WTC11 (cell line): Measurements from ENCODE around the gene ELP2. TPM values are rescaled to one million over a fixed set of nuclear protein-coding genes. Genes with fewer than 3 reads are reported as not detected.

ENCODE experiments used
- ATAC-seq: fragments of 200-7000 bp; cut with Tn5 transposase; 2 replicates; pipeline ENCODE4 v1.10.0; 2021; ENCODE audit warnings: mild to moderate bottlenecking, moderate library complexity
- CTCF ChIA-PET: fragments of 300-600 bp; sonication (Branson Sonifier 250); formaldehyde crosslinking; loops from one replicate; lab custom pipeline; 2021; ENCODE audit warnings: antibody characterized with exemption; lab: Charles Lee
- POLR2A ChIA-PET: fragments of 350-600 bp; sonication (Branson Sonifier 250); formaldehyde crosslinking; loops from one replicate; lab custom pipeline; 2021; ENCODE audit warnings: antibody characterized with exemption; lab: Charles Lee
- DNase-seq: peaks from one replicate; pipeline ENCODE4 v3.0.0; 2021; ENCODE audit warnings: low spot score
- H3K27ac Mint-ChIP-seq: 2 replicates; pipeline ENCODE4 v1.8.0; 2021; ENCODE audit warnings: mixed read lengths
- H3K27me3 Mint-ChIP-seq: 2 replicates; pipeline ENCODE4 v1.8.0; 2021; ENCODE audit warnings: low read depth, mild to moderate bottlenecking, moderate library complexity, mixed read lengths
- H3K36me3 Mint-ChIP-seq: 2 replicates; pipeline ENCODE4 v1.8.0; 2021; ENCODE audit warnings: mixed read lengths
- H3K4me1 Mint-ChIP-seq: 2 replicates; pipeline ENCODE4 v1.8.0; 2022; ENCODE audit warnings: mixed read lengths
- H3K4me3 Mint-ChIP-seq: 2 replicates; pipeline ENCODE4 v1.8.0; 2021; ENCODE audit warnings: mild to moderate bottlenecking, moderate library complexity, mixed read lengths
- H3K9me3 Mint-ChIP-seq: 2 replicates; pipeline ENCODE4 v1.8.0; 2021; ENCODE audit warnings: mixed read lengths
- ELF4 ChIP-seq: sonication (generic); formaldehyde crosslinking; IDR thresholded peaks from 2 replicates; pipeline ENCODE4 v1.8.1; 2022; ENCODE audit warnings: low read depth, mild to moderate bottlenecking, moderate library complexity, missing genetic modification reagents
- FOXK1 ChIP-seq: sonication (generic); formaldehyde crosslinking; IDR thresholded peaks from 2 replicates; pipeline ENCODE4 v1.8.0; 2022; ENCODE audit warnings: mild to moderate bottlenecking, moderate library complexity, missing genetic modification reagents
- IRF2 ChIP-seq: sonication (generic); formaldehyde crosslinking; IDR thresholded peaks from 2 replicates; pipeline ENCODE4 v1.8.0; 2022; ENCODE audit warnings: low read depth, missing genetic modification reagents, borderline replicate concordance
- JUN ChIP-seq: sonication (generic); formaldehyde crosslinking; IDR thresholded peaks from 2 replicates; pipeline ENCODE4 v1.8.0; 2023; ENCODE audit warnings: mild to moderate bottlenecking, missing genetic modification reagents
- NFYB ChIP-seq: sonication (generic); formaldehyde crosslinking; conservative IDR thresholded peaks from 2 replicates; pipeline ENCODE4 v1.8.0; 2022; ENCODE audit warnings: low read depth, missing genetic modification reagents
- NR1H2 ChIP-seq: sonication (generic); formaldehyde crosslinking; IDR thresholded peaks from 2 replicates; pipeline ENCODE4 v1.9.0; 2021; ENCODE audit warnings: mild to moderate bottlenecking, moderate library complexity, missing genetic modification reagents
- NR3C1 ChIP-seq: sonication (generic); formaldehyde crosslinking; conservative IDR thresholded peaks from 2 replicates; pipeline ENCODE4 v1.8.1; 2023; ENCODE audit warnings: low read depth, mild to moderate bottlenecking, missing genetic modification reagents
- RORB ChIP-seq: fragments of 250-450 bp; sonication (Bioruptor Pico); IDR thresholded peaks from 2 replicates; pipeline ENCODE4 v1.9.0; 2021; ENCODE audit warnings: mild to moderate bottlenecking
- TP53 ChIP-seq: sonication (generic); formaldehyde crosslinking; IDR thresholded peaks from 2 replicates; pipeline ENCODE4 v1.8.1; 2023; ENCODE audit warnings: mild to moderate bottlenecking, missing genetic modification reagents
- ZBTB21 ChIP-seq: sonication (generic); formaldehyde crosslinking; IDR thresholded peaks from 2 replicates; pipeline ENCODE4 v1.8.1; 2023; ENCODE audit warnings: mild to moderate bottlenecking, missing genetic modification reagents, borderline replicate concordance
- ZNF121 ChIP-seq: sonication (generic); formaldehyde crosslinking; IDR thresholded peaks from 2 replicates; pipeline ENCODE4 v1.8.0; 2023; ENCODE audit warnings: missing genetic modification reagents
- ZNF416 ChIP-seq: fragments of 250-450 bp; sonication (Bioruptor Pico); IDR thresholded peaks from 2 replicates; pipeline ENCODE4 v1.9.0; 2021; ENCODE audit warnings: mild to moderate bottlenecking, inconsistent platforms
- ZNF423 ChIP-seq: fragments of 250-450 bp; sonication (Bioruptor Pico); IDR thresholded peaks from 2 replicates; pipeline ENCODE4 v2.1.2; 2022; ENCODE audit warnings: mild to moderate bottlenecking, moderate library complexity
- total RNA-seq: library from RNA; stranded (reverse); gene quantifications from 3 replicates; pipeline ENCODE4 v1.2.3, GENCODE V29; 2021
- TF ChIP-seq, protein P1 (sequence below): sonication (generic); formaldehyde crosslinking; IDR thresholded peaks from 2 replicates; pipeline ENCODE4 v1.8.1; 2023; ENCODE audit warnings: mild to moderate bottlenecking, missing genetic modification reagents
- TF ChIP-seq, protein P2 (sequence below): sonication (generic); formaldehyde crosslinking; IDR thresholded peaks from 2 replicates; pipeline ENCODE4 v1.8.0; 2023; ENCODE audit warnings: missing genetic modification reagents
- TF ChIP-seq, protein P3 (sequence below): sonication (generic); formaldehyde crosslinking; conservative IDR thresholded peaks from 2 replicates; pipeline ENCODE4 v1.8.1; 2022; ENCODE audit warnings: mild to moderate bottlenecking, missing genetic modification reagents
- TF ChIP-seq, protein P4 (sequence below): sonication (generic); formaldehyde crosslinking; IDR thresholded peaks from 2 replicates; pipeline ENCODE4 v1.8.1; 2022; ENCODE audit warnings: missing genetic modification reagents, borderline replicate concordance
- TF ChIP-seq, protein P5 (sequence below): sonication (generic); formaldehyde crosslinking; IDR thresholded peaks from 2 replicates; pipeline ENCODE4 v1.8.1; 2023; ENCODE audit warnings: mild to moderate bottlenecking, missing genetic modification reagents
- TF ChIP-seq, protein P6 (sequence below): fragments of 250-450 bp; sonication (Bioruptor Pico); IDR thresholded peaks from 2 replicates; pipeline ENCODE4 v1.8.0; 2021; ENCODE audit warnings: mild to moderate bottlenecking
- TF ChIP-seq, protein P7 (sequence below): fragments of 250-450 bp; sonication (Bioruptor Pico); IDR thresholded peaks from 2 replicates; pipeline ENCODE4 v1.9.0; 2021; ENCODE audit warnings: mild to moderate bottlenecking, borderline replicate concordance

ELP2 gene
- total RNA-seq, 1 experiment from 2014 or later = 141 TPM

DNA sequence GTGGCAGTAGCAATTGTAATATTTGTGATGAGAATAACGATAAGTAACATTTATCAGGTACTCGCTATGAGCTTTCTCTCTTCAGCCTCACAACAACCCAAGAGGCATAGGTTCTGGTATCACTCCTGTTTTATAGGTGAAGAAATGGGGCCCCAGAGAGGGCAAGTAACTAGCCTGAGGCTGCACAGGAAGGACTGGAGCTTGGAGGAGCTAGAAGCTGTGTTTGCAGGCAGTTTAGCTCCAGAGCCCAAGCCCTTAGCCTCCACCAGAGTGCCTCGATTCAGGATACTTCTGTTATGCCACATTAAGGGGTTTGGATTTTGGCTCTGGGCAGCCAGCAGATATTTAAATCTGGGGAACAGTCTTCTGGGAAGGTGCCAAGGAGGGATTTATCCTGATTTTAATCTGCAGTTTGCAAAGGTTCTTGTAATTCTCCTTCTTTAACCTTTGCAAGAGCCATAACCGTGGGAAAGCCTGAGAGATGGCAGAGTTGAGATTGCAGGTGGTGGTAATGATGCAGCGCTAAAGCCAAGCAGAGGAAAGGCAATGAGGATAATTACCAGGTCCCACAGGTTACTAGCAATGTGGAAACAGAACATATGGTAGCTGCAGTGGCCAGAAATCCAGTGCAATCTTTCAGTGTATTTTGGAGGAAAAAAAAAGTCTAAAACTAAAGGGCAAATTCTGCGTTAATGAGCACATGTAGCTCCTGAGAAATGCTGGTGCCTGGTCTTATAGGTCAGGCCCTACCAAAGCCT lies 66.7 kb downstream of the ELP2 start:
- ATAC-seq (no peak), DNase-seq (no peak)
- Mint-ChIP-seq H3K4me3 (no peak overlapping the region), H3K4me1 (no peaks in the 10 kb centered on the region), H3K9me3 (no peaks in the 10 kb centered on the region), H3K27ac (no peak overlapping the region), H3K27me3 (no peaks in the 10 kb centered on the region), H3K36me3 (peaks cover 5% of the 10 kb centered on the region; the same call in 1 of the 2 replicates)
- POLR2A ChIA-PET = interaction anchor here (0.9 to 2.2 kb wide), 2 partner anchors 8 to 13 kb away, joined by 3 to 5 read pairs; no protein-coding TSS in a partner anchor
- TF ChIP-seq NR1H2 (CRISPR knock-in tag) (no peak), IRF2 (CRISPR knock-in tag) (no peak), RORB (no peak), JUN (CRISPR knock-in tag) (no peak), ZNF423 (CRISPR knock-in tag) (no peak)
- CTCF ChIA-PET = interaction anchor here (0.8 to 3.0 kb wide), 4 partner anchors 8 to 88 kb away, joined by 3 to 17 read pairs (median 5); no protein-coding TSS in a partner anchor

DNA sequence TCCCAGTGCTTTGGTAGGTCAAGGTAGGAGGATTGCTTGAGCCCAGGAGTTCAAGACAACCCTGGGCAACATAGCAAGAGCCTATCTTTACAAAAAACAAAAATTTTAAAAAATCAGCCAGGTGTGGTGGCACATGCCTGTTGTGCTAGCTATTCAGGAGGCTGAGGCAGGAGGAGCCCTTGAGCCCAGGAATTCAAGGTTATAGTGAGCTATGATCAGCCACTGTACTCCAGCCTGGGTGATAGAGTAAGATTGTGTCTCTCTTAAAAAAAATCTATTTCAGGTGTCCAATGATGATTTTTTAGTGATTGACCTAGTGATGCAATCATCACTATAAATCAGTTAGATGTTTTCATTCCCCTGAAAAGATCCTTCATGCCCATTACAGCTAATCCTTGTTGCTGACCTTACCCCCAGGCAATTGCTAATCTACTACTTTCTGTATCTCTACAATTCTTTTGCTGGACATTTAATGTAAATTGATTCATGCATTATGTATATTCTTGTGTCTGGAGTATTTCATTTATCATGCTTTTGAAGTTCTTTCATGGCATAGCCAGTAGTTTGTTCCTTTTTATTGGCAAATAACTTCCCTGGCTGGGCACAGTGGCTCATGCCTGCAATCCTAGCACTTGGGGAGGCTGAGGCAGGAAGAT lies 67.9 kb downstream of the ELP2 start:
- H3K9me3 Mint-ChIP-seq = no peaks in the 10 kb centered on the region
- no peaks in the 10 kb centered on the region for H3K4me1 Mint-ChIP-seq
- no peak; the same call in 1 of the 2 replicates for ATAC-seq
- ChIA-PET POLR2A (interaction anchor here (2.2 kb wide), 1 partner anchor 9 kb away, joined by 5 read pairs; no protein-coding TSS in a partner anchor), CTCF (interaction anchor here (0.6 to 3.0 kb wide), 7 partner anchors 9 to 87 kb away, joined by 3 to 17 read pairs (median 3); no protein-coding TSS in a partner anchor)
- H3K27ac Mint-ChIP-seq = no peak overlapping the region
- no peaks in the 10 kb centered on the region for H3K36me3 Mint-ChIP-seq
- no peak overlapping the region for H3K4me3 Mint-ChIP-seq
- H3K27me3 Mint-ChIP-seq = no peaks in the 10 kb centered on the region
- DNase-seq = no peak
- TF ChIP-seq, protein P1, sequence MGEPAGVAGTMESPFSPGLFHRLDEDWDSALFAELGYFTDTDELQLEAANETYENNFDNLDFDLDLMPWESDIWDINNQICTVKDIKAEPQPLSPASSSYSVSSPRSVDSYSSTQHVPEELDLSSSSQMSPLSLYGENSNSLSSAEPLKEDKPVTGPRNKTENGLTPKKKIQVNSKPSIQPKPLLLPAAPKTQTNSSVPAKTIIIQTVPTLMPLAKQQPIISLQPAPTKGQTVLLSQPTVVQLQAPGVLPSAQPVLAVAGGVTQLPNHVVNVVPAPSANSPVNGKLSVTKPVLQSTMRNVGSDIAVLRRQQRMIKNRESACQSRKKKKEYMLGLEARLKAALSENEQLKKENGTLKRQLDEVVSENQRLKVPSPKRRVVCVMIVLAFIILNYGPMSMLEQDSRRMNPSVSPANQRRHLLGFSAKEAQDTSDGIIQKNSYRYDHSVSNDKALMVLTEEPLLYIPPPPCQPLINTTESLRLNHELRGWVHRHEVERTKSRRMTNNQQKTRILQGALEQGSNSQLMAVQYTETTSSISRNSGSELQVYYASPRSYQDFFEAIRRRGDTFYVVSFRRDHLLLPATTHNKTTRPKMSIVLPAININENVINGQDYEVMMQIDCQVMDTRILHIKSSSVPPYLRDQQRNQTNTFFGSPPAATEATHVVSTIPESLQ = no peak
- TF ChIP-seq ZBTB21 (no peak), NR3C1 (CRISPR knock-in tag) (no peak), ZNF121 (CRISPR knock-in tag) (no peak), ELF4 (CRISPR knock-in tag) (no peak), NFYB (no peak), TP53 (CRISPR knock-in tag) (no peak), JUN (CRISPR knock-in tag) (no peak), FOXK1 (CRISPR knock-in tag) (no peak), ZNF416 (CRISPR knock-in tag) (no peak)
- TF ChIP-seq, protein P2, sequence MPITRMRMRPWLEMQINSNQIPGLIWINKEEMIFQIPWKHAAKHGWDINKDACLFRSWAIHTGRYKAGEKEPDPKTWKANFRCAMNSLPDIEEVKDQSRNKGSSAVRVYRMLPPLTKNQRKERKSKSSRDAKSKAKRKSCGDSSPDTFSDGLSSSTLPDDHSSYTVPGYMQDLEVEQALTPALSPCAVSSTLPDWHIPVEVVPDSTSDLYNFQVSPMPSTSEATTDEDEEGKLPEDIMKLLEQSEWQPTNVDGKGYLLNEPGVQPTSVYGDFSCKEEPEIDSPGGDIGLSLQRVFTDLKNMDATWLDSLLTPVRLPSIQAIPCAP (CRISPR knock-in tag) = no peak
- TF ChIP-seq, protein P3, sequence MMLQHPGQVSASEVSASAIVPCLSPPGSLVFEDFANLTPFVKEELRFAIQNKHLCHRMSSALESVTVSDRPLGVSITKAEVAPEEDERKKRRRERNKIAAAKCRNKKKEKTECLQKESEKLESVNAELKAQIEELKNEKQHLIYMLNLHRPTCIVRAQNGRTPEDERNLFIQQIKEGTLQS (CRISPR knock-in tag) = no peak
- TF ChIP-seq, protein P4, sequence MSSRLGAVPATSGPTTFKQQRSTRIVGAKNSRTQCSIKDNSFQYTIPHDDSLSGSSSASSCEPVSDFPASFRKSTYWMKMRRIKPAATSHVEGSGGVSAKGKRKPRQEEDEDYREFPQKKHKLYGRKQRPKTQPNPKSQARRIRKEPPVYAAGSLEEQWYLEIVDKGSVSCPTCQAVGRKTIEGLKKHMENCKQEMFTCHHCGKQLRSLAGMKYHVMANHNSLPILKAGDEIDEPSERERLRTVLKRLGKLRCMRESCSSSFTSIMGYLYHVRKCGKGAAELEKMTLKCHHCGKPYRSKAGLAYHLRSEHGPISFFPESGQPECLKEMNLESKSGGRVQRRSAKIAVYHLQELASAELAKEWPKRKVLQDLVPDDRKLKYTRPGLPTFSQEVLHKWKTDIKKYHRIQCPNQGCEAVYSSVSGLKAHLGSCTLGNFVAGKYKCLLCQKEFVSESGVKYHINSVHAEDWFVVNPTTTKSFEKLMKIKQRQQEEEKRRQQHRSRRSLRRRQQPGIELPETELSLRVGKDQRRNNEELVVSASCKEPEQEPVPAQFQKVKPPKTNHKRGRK = no peak
- TF ChIP-seq, protein P5, sequence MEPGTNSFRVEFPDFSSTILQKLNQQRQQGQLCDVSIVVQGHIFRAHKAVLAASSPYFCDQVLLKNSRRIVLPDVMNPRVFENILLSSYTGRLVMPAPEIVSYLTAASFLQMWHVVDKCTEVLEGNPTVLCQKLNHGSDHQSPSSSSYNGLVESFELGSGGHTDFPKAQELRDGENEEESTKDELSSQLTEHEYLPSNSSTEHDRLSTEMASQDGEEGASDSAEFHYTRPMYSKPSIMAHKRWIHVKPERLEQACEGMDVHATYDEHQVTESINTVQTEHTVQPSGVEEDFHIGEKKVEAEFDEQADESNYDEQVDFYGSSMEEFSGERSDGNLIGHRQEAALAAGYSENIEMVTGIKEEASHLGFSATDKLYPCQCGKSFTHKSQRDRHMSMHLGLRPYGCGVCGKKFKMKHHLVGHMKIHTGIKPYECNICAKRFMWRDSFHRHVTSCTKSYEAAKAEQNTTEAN (CRISPR knock-in tag) = no peak
- TF ChIP-seq, protein P6, sequence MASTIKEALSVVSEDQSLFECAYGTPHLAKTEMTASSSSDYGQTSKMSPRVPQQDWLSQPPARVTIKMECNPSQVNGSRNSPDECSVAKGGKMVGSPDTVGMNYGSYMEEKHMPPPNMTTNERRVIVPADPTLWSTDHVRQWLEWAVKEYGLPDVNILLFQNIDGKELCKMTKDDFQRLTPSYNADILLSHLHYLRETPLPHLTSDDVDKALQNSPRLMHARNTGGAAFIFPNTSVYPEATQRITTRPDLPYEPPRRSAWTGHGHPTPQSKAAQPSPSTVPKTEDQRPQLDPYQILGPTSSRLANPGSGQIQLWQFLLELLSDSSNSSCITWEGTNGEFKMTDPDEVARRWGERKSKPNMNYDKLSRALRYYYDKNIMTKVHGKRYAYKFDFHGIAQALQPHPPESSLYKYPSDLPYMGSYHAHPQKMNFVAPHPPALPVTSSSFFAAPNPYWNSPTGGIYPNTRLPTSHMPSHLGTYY (CRISPR knock-in tag) = no peak
- TF ChIP-seq, protein P7, sequence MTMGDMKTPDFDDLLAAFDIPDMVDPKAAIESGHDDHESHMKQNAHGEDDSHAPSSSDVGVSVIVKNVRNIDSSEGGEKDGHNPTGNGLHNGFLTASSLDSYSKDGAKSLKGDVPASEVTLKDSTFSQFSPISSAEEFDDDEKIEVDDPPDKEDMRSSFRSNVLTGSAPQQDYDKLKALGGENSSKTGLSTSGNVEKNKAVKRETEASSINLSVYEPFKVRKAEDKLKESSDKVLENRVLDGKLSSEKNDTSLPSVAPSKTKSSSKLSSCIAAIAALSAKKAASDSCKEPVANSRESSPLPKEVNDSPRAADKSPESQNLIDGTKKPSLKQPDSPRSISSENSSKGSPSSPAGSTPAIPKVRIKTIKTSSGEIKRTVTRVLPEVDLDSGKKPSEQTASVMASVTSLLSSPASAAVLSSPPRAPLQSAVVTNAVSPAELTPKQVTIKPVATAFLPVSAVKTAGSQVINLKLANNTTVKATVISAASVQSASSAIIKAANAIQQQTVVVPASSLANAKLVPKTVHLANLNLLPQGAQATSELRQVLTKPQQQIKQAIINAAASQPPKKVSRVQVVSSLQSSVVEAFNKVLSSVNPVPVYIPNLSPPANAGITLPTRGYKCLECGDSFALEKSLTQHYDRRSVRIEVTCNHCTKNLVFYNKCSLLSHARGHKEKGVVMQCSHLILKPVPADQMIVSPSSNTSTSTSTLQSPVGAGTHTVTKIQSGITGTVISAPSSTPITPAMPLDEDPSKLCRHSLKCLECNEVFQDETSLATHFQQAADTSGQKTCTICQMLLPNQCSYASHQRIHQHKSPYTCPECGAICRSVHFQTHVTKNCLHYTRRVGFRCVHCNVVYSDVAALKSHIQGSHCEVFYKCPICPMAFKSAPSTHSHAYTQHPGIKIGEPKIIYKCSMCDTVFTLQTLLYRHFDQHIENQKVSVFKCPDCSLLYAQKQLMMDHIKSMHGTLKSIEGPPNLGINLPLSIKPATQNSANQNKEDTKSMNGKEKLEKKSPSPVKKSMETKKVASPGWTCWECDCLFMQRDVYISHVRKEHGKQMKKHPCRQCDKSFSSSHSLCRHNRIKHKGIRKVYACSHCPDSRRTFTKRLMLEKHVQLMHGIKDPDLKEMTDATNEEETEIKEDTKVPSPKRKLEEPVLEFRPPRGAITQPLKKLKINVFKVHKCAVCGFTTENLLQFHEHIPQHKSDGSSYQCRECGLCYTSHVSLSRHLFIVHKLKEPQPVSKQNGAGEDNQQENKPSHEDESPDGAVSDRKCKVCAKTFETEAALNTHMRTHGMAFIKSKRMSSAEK (CRISPR knock-in tag) = no peak
